AG09309 (cell line): Measurements from ENCODE around the gene CRTAC1.

Source experiments
- DNase-seq: peaks from one replicate; pipeline ENCODE4 v3.0.0-alpha.2; 2010; ENCODE audit warnings: low read depth
- H3K4me3 ChIP-seq: 2 replicates; pipeline ENCODE4 v1.5.1; 2011; ENCODE audit warnings: mild to moderate bottlenecking, low read depth, low read length, moderate library complexity; ENCODE audit not compliant: control insufficient read depth
- TF ChIP-seq, protein P1 (sequence below): IDR thresholded peaks from 2 replicates; pipeline ENCODE4 v1.5.1; 2011; ENCODE audit warnings: mild to moderate bottlenecking, low read depth, low read length, inconsistent platforms; ENCODE audit not compliant: insufficient read depth, control insufficient read depth; ENCODE audit errors: missing control alignments

Gene CRTAC1

DNA sequence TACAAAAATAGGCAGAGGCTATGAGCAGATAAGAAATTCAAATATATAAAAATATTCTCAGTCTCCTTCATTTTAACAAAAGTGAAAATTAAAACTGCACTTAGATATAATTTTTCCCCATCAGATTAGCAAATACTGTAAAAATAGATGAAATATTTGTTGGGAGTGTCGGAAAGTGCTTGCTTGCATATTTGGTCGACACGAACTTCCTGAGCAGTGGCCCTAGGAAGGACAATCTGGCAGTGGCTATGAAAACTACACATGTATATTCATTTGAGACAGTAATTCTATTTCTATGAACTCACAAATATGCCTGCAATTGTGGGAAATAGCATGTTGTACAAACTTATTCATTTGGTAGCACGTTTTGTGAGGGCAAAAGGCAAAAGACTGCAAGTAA, 99.4 kb downstream of the CRTAC1 start:
- TF ChIP-seq, protein P1, sequence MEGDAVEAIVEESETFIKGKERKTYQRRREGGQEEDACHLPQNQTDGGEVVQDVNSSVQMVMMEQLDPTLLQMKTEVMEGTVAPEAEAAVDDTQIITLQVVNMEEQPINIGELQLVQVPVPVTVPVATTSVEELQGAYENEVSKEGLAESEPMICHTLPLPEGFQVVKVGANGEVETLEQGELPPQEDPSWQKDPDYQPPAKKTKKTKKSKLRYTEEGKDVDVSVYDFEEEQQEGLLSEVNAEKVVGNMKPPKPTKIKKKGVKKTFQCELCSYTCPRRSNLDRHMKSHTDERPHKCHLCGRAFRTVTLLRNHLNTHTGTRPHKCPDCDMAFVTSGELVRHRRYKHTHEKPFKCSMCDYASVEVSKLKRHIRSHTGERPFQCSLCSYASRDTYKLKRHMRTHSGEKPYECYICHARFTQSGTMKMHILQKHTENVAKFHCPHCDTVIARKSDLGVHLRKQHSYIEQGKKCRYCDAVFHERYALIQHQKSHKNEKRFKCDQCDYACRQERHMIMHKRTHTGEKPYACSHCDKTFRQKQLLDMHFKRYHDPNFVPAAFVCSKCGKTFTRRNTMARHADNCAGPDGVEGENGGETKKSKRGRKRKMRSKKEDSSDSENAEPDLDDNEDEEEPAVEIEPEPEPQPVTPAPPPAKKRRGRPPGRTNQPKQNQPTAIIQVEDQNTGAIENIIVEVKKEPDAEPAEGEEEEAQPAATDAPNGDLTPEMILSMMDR = no peak
- no peak for DNase-seq
- H3K4me3 ChIP-seq = no peak overlapping the region

DNA sequence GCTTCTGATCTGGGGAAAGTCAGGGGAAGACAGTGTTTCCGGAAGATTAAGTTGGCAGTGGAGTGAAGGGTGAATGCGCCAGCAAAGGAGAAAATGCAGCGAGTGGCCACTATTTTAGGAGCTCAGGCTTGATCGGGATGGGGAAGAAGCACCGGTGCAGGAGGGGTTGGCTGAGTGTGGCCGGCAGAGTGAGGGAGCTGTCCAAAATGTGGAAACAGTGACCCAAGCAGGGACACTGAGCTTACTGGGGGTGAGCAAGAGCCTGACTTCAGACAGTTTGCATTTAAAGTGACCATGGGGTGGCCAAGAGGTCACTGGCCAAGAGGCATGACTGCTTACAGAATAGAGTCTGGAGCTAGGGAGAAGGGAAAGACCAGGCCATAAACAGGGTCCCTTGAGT, 101.5 kb downstream of the CRTAC1 start:
- H3K4me3 ChIP-seq = no peak overlapping the region
- no peak for DNase-seq
- TF ChIP-seq, protein P1 = no peak

DNA sequence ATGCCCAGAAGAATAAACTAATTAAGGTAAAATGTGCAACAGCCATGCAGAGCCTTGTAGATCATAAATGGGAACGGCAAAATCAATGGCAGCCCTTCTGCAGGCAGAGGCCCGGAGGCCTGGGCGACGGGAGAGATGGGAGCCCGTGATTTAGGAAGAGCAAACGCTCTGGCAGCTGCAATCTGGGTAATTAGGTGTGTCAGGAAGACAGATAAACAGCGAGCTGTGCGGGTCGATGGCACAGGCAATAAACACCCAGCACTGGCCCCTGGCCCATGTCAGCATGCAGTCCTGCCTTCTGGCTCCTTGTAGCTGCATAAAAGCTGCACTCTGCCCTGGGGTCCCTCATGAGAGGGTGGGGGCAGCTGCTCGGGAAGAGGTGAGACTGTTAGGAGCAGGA, 102.8 kb downstream of the CRTAC1 start:
- TF ChIP-seq, protein P1 = no peak
- H3K4me3 ChIP-seq = no peak overlapping the region
- DNase-seq = no peak

DNA sequence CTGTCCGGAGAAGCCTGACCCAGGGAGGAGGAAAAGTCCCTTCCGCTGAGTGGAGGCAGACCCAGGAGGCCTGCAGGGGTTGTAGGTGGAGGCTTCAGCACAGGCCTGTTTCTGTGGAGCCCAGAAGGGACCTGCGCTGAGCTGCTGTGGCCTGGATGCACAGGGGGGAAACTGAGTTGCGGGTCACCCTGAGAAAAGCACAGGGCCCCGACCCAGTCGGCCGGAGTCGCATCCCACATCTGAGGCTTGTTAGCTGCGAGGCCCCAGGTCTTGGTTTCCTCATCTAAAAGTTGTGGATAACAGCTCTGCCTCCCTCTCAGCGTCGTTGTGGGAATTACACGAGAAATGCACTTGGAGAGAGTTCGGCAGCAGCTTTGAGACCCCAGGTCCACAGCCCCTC, 104.4 kb downstream of the CRTAC1 start:
- no peak for DNase-seq
- TF ChIP-seq, protein P1 = no peak

DNA sequence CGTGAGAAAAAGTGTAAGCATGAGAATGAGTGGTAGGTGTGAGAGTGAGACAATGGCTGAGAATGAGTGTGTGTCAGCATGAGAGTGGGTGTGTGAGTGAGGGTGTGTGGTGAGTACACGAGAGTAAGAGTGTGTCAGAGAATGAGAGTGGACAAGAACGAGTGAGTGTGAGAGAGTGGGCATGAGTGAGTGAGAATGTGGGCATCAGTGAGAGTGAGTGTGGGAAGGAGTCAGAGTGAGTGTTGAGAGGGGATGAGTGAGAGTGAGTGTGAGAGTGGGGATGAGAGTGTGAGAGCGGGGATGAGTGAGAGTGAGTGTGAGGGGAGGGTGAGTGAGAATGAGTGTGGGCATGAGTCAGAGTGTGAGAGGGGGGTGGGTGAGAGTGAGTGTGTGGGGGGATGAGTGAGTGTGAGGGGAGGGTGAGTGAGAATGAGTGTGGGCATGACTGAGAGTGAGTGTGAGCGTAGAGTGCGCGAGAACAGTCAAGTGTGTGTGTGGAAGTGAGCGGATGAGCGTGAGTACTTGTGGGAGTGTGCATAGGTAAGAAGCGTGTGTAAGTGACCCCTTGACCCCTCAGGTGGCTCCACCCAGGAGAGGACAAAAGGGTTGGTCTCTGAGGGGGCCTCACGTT, 105.0 kb downstream of the CRTAC1 start:
- TF ChIP-seq, protein P1 = no peak
- no peak for DNase-seq
- no peak overlapping the region for H3K4me3 ChIP-seq

More for the DNA sequence above, 104.4 kb downstream of the CRTAC1 start:
- H3K4me3 ChIP-seq = no peak overlapping the region

DNA sequence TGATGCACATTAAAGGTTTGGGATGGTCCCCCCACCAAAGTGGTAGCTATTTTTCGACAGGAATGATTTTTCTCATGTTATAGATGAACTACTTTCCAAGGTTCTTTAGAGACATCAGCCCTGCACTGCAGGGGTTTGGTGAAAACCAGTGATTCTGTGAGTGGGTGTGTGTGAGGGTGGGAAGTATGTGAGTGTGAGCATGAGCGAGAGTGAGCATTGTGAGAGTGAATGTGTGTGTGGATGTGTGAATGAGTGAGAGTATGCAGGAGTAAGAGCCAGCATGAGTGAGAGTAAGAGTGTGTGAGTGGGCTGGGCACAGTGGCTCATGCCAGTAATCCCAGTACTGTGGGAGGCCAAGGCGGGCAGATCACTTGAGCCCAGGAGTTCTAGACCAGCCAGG, 105.7 kb downstream of the CRTAC1 start:
- no peak overlapping the region for H3K4me3 ChIP-seq
- no peak for DNase-seq
- TF ChIP-seq, protein P1 = no peak
